HG03175 (cell line): ENCODE measurements around the gene TCF15.
"Not testable (repeated sequence)": the region's sequence is repeated elsewhere in the genome, so short reads cannot be mapped to it uniquely, and the experiment has no call there.

Source experiments
- ATAC-seq: cut with Tn5 transposase; IDR thresholded peaks from one replicate; pipeline ENCODE4 v1.9.1; 2021; ENCODE audit warnings: mild to moderate bottlenecking, moderate library complexity; ENCODE audit not compliant: unreplicated experiment

Gene TCF15

DNA sequence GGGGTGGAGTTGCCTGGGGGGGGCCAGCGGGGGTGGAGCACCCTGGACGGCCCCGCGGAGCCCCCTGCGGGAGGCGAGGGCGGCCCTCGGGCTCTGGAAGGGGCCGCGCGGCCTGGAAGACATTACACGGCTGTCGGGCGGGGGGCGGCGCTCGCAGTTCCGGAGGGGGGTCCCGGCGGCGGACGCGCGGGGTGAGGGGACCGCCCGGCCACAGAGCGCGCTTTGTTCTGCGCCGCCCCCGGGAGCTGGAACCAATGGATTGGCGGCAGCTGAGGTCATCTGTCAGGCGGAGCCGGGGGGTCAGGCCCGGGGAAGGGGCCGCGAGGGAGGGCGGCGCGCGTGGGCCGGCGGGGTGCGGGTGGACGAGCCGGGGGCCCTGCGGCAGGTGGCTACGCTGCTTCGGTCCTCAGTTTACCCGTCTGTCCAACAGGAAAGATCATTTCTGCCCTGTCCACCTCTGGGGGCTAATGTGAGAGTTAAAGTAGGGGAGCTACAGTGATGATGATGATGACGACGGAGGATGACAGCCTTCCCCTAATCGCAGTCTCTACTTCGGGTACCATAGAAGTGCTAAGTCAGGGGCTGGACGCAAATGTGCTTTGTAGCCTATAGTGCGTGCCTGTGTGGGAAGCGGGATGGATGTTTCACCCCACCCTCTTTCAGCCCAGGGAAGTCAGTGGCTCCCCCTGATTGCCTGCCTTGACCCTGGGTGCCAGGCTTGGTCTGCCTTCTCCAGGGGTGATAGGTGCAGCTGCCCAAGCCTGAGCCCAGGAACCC is 32.5 kb upstream of the TCF15 start:
- no peak for ATAC-seq

DNA sequence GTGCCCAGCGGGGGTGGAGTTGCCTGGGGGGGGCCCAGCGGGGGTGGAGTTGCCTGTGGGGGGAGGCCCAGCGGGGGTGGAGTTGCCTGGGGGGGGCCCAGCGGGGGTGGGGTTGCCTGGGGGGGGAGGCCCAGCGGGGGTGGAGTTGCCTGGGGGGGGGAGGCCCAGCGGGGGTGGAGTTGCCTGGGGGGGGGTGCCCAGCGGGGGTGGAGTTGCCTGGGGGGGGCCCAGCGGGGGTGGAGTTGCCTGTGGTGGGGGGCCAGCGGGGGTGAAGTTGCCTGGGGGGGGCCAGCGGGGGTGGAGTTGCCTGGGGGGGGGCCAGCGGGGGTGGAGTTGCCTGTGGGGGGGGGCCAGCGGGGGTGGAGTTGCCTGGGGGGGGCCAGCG is 31.9 kb upstream of the TCF15 start:
- ATAC-seq = not testable (repeated sequence)

DNA sequence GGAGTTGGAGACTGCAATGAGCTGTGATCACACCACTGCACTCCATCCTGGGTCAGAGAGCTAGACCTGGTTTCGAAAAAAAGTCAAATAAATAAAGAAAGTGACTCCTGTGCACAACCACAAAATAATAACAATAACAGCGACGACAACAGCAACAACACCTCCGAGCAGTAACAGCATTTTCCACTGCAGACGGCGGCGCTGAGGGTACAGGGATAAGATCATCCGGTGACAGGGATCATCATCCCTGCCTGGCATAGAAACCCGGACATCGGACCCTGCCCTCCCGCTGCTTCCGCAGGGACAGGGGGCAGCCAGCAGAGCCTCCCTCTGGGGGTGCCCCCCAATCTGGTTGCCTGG is 31.4 kb upstream of the TCF15 start:
- no peak for ATAC-seq

- ATAC-seq = no peak
Measured at GRCh38 chr20:640674-641515, 30.8 kb upstream of the TCF15 start.

GRCh38 chr20:638579-638978 is 28.5 kb upstream of the TCF15 start:
- ATAC-seq = no peak

- no peak for ATAC-seq
Measured at GRCh38 chr20:637559-637958, 27.4 kb upstream of the TCF15 start.

DNA sequence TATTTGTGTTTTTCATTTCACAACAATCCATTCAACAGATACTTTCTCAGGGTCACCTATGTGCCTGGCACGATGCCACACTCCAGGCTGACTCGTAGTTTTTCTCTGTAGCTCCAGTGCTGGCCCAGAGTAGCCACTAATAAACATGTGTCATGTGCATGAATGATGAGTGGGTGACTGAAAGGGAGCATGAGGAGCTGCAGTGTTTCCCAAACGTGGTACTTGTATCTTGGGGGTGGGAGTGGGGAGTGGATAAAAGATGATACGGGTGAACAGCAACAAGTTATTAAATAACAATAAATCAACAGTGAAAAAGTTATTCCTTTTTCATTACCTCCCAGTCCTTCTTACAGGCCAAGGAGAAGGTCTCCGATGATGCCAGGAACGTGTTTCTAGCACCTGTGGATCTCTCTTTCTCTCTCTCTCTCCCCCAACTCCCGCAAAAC is 25.8 kb upstream of the TCF15 start:
- ATAC-seq = no peak

GRCh38 chr20:635028-635892 is 25.2 kb upstream of the TCF15 start:
- no peak for ATAC-seq

- no peak for ATAC-seq
Measured at GRCh38 chr20:634148-634925, 24.2 kb upstream of the TCF15 start.

DNA sequence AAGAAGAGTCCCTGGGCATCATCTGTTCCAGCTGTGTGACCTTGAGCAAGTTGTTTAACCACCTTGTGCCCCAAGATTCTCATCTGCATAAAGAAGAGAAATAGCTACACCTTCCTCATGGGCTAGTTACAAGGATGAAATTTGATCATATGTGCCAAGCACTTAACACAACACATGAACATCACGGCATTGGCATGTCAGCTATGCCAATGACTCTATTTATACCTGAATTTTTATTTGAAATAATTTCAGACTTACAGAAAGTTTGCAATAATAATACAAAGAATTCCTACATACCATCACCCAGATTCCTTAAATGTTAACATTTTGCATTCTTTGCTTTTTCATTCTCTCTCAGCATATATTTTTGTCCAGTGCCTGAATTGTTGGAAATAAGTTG is 21.0 kb upstream of the TCF15 start:
- no peak for ATAC-seq

DNA sequence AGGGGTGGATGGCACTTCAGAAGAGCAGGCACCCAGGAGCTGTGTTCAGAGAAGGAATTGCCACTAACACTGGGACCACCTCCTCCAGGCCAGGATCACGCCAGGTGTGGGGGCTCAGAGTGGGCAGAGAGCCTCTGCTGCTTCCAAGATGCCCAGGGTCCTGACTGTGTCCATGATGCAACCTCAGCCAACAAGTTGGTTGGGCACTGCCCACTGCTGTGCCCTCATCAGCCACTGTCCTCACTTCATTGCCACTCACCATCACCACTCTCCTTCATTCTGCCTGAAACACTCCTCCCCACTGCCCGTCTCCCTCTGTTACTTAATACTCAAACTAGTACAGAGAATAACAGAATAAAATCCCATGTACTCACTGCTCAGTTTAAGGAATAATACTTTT is 16.5 kb upstream of the TCF15 start:
- no peak for ATAC-seq

- no peak for ATAC-seq
Measured at GRCh38 chr20:625360-625932, 15.3 kb upstream of the TCF15 start.

DNA sequence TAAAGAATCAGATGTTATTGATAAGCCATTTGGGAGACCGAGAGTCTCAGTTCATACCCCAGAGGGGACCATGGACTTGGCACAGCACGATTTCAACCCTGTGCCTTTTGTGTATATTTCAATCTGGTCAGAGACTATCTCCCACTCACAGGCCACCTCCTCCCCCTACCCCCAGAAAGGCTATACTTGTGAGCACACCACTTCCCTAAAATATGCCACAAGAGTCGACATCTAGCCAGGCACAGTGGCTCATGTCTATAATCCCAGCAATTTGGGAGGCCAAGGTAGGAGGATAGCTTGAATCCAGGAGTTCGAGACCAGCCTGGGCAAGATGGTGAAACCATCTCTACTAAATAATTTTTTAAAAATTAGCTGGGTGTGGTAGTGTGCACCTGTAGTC is 13.6 kb upstream of the TCF15 start:
- ATAC-seq = no peak

- no peak for ATAC-seq
Measured at GRCh38 chr20:623021-623420, 12.9 kb upstream of the TCF15 start.

DNA sequence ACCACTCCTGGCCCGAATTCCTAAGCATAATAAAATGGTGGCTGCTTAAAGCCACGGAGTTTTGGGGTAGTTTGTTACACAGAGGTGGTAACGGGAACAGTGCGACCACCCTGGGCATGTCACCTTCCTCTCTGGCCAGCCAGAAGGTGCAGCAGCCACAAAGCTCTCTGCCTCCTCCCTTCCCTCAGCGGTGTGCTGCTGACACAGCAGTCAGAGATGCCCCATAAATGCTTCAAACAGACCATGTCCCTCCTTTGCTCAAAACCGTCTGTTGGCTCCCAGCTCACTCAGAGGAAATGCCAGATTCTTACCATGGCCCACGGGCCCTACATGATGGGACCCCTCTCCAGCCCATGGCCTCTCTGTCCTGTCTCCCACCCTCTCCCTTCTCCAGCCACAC is 12.1 kb upstream of the TCF15 start:
- ATAC-seq = no peak

DNA sequence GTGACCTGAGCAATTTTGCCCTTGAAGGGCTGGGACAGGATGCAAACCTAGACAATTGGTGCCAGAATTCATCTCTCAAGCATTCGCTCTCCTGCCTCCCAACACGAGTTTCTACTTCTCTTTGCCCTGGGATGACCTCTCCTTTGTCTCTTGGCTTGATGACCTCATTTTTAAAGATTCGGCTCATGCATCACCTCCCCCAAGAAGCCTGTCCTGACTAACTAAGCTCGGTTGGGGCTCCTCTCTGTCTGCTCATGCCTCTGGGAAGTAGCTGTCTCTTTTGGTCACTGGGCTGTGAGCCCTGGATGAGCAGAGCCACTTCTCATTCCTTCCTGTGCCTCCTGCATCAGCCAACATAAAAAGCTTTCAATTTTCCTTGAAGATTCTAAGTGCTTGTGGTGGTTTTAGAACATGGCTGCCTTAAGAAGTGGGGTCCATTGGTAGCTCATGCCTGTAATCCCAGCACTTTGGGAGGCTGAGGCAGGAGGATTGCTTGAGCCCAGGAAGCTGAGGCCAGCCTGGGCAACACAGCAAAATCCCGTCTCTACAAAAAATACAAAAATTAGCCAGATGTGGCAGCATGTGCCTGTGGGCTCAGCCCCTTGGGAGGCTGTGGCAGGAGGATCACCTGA is 11.1 kb upstream of the TCF15 start:
- ATAC-seq = no peak

- no peak for ATAC-seq
Measured at GRCh38 chr20:620246-620645, 10.1 kb upstream of the TCF15 start.

DNA sequence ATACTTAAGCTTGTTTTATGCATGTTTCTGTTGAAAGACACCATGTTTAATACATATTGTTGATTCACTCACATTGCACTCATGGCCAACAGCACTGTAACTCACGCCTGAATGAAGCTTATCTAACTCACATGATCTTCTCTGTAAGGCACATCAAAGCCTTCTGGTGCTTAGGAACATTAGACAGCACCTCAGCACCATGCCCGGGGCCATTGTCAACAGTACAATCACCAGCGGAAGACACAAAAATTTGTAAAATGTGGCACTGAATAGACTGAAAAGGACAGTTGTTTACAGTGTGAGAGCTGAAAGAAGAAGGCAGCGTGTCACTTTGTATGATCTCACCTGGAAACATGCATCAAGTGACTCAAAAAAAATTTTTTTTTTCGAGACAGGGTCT is 8.9 kb upstream of the TCF15 start:
- ATAC-seq = no peak

GRCh38 chr20:617934-618690 is 8.0 kb upstream of the TCF15 start:
- no peak for ATAC-seq
